VCaP (cell line): ENCODE measurements around the gene ARMH3.

Experiments
- H3K27ac ChIP-seq: fragments of 450-650 bp; 2 replicates; pipeline ENCODE4 v1.5.1; 2017
- CTCF ChIP-seq: fragments of 450-650 bp; conservative IDR thresholded peaks from 2 replicates; pipeline ENCODE4 v1.5.1; 2017; ENCODE audit warnings: mild to moderate bottlenecking, moderate library complexity

Gene ARMH3

GRCh38 chr10:101974091-101974971 lies 81.6 kb downstream of the ARMH3 start:
- H3K27ac ChIP-seq: no peak overlapping the region
- TF ChIP-seq CTCF: no peak

GRCh38 chr10:101972761-101973160 lies 83.2 kb downstream of the ARMH3 start:
- no peak for TF ChIP-seq CTCF

GRCh38 chr10:101969412-101969922 lies 86.5 kb downstream of the ARMH3 start:
- H3K27ac ChIP-seq: no peak overlapping the region
- no peak for TF ChIP-seq CTCF

More at GRCh38 chr10:101972761-101973160, 83.2 kb downstream of the ARMH3 start:
- H3K27ac ChIP-seq: no peak overlapping the region

GRCh38 chr10:101968940-101969321 lies 87.0 kb downstream of the ARMH3 start:
- H3K27ac ChIP-seq: no peak overlapping the region
- TF ChIP-seq CTCF: no peak

GRCh38 chr10:101968286-101968939 lies 87.6 kb downstream of the ARMH3 start:
- no peak overlapping the region for H3K27ac ChIP-seq
- no peak for TF ChIP-seq CTCF

GRCh38 chr10:101967713-101968112 lies 88.3 kb downstream of the ARMH3 start:
- H3K27ac ChIP-seq: no peak overlapping the region
- no peak for TF ChIP-seq CTCF

GRCh38 chr10:101967119-101967518 lies 88.9 kb downstream of the ARMH3 start:
- no peak for TF ChIP-seq CTCF
- H3K27ac ChIP-seq: no peak overlapping the region
